B cell (primary cell): ENCODE results near the gene RBM19. TPM values are rescaled to one million over a fixed set of nuclear protein-coding genes. Genes with fewer than 3 reads are reported as not detected.

Experiments
- ATAC-seq: fragments of 200-7000 bp; cut with Tn5 transposase; one replicate; pipeline ENCODE4 v1.10.0; 2021; ENCODE audit warnings: low read depth, mild to moderate bottlenecking, moderate number of reproducible peaks, moderate library complexity
- CTCF ChIA-PET: fragments of 350-600 bp; sonication (Branson Sonifier 250); formaldehyde crosslinking; loops from one replicate; lab custom pipeline; 2021; ENCODE audit warnings: antibody characterized with exemption, inconsistent platforms; lab: Charles Lee
- POLR2A ChIA-PET: fragments of 350-600 bp; sonication (Branson Sonifier 250); formaldehyde crosslinking; loops from one replicate; lab custom pipeline; 2021; ENCODE audit warnings: antibody characterized with exemption; lab: Charles Lee
- DNase-seq: peaks from one replicate; pipeline ENCODE4 v3.0.0; 2013
- H2AFZ ChIP-seq: 2 replicates; pipeline ENCODE4 v1.6.1; 2012; ENCODE audit warnings: mild to moderate bottlenecking, low read depth, low read length; ENCODE audit not compliant: insufficient read depth, poor library complexity, severe bottlenecking
- H3K27ac ChIP-seq, 2 donors: 1 replicate in 1 of 2; 2 replicates in 1 of 2; pipeline ENCODE4 v1.5.1; 2012 to 2013; ENCODE audit warnings: low read length in 2 of 2, mild to moderate bottlenecking in 2 of 2, moderate library complexity in 1 of 2
- H3K27me3 ChIP-seq, 4 experiments: fragments of 200-600 bp in 1 of 4; sonication (generic) in 1 of 4; replicated peaks in 1 of 4; 1 replicate in 2 of 4; 2 replicates in 2 of 4; pipeline versions ENCODE4 v1.6.1 to v1.7.0; 2013 to 2016; ENCODE audit warnings: low read length in 3 of 4, mild to moderate bottlenecking in 2 of 4, mixed read lengths in 1 of 4, moderate library complexity in 1 of 4; ENCODE audit not compliant: insufficient read depth in 4 of 4, control insufficient read depth in 3 of 4; ENCODE audit errors: control extremely low read depth in 1 of 4
- H3K36me3 ChIP-seq, 2 experiments: replicated peaks in 1 of 2; 1 replicate in 1 of 2; 2 replicates in 1 of 2; pipeline versions ENCODE4 v1.6.1 to v1.7.1; 2013; ENCODE audit warnings: low read length in 1 of 2; ENCODE audit not compliant: insufficient read depth in 2 of 2, control insufficient read depth in 1 of 2; ENCODE audit errors: control extremely low read depth in 1 of 2, extremely low read depth in 1 of 2
- H3K4me1 ChIP-seq, 2 donors: fragments of 200-600 bp in 1 of 2; sonication (generic) in 1 of 2; 1 replicate in 1 of 2; 2 replicates in 1 of 2; pipeline versions ENCODE4 v1.5.1 to v1.6.1; 2013 to 2017; ENCODE audit warnings: low read length in 2 of 2; ENCODE audit not compliant: control insufficient read depth in 2 of 2, insufficient read depth in 2 of 2
- H3K4me2 ChIP-seq: replicated peaks from 2 replicates; pipeline ENCODE3; 2012; ENCODE audit warnings: mild to moderate bottlenecking, low read depth, low read length; ENCODE audit not compliant: poor library complexity, severe bottlenecking
- H3K4me3 ChIP-seq, 5 experiments: fragments of 200-600 bp in 1 of 5; sonication (generic) in 1 of 5; 1 replicate in 3 of 5; 2 replicates in 2 of 5; pipeline versions ENCODE4 v1.5.1 to v1.7.0; 2011 to 2016; ENCODE audit warnings: low read length in 4 of 5, mild to moderate bottlenecking in 4 of 5, low read depth in 2 of 5, control low read depth in 1 of 5, moderate library complexity in 1 of 5; ENCODE audit not compliant: insufficient read depth in 1 of 5; ENCODE audit errors: control extremely low read depth in 1 of 5, extremely low read depth in 1 of 5
- H3K79me2 ChIP-seq: fragments of 200-600 bp; sonication (generic); one replicate; pipeline ENCODE4 v1.6.0; 2016; ENCODE audit warnings: low read length; ENCODE audit not compliant: control insufficient read depth, insufficient read depth
- H3K9ac ChIP-seq: fragments of 200-600 bp; sonication (generic); 2 replicates; pipeline ENCODE4 v1.6.1; 2017; ENCODE audit warnings: mild to moderate bottlenecking, low read length, moderate library complexity
- H3K9me3 ChIP-seq, 3 donors: one replicate each; pipeline versions ENCODE4 v1.6.1 to v1.7.1; 2013; ENCODE audit warnings: low read length in 2 of 3; ENCODE audit not compliant: control insufficient read depth in 2 of 3, insufficient read depth in 1 of 3; ENCODE audit errors: control extremely low read depth in 1 of 3
- H4K20me1 ChIP-seq: 2 replicates; pipeline ENCODE4 v1.6.0; 2012; ENCODE audit warnings: mild to moderate bottlenecking, low read length; ENCODE audit not compliant: insufficient read depth, control insufficient read depth, poor library complexity, severe bottlenecking
- H3K27ac Mint-ChIP-seq: one replicate; pipeline ENCODE4 v1.8.0; 2021; ENCODE audit warnings: mixed read lengths
- H3K27me3 Mint-ChIP-seq: one replicate; pipeline ENCODE4 v1.8.0; 2021; ENCODE audit warnings: mixed read lengths
- H3K4me1 Mint-ChIP-seq: one replicate; pipeline ENCODE4 v1.8.0; 2021; ENCODE audit warnings: mixed read lengths
- H3K4me3 Mint-ChIP-seq: one replicate; pipeline ENCODE4 v1.8.0; 2021; ENCODE audit warnings: mixed read lengths
- H3K9me3 Mint-ChIP-seq: one replicate; pipeline ENCODE4 v1.8.0; 2022; ENCODE audit warnings: mixed read lengths; ENCODE audit not compliant: insufficient read depth
- EZH2 ChIP-seq: IDR thresholded peaks from 2 replicates; pipeline ENCODE4 v1.6.1; 2012; ENCODE audit warnings: borderline replicate concordance, low read depth, mild to moderate bottlenecking, moderate library complexity, low read length; ENCODE audit not compliant: insufficient read depth, poor library complexity, severe bottlenecking
- WGBS: methylation state at CpG from one replicate; pipeline ENCODE4 v1.1.5; 2013; ENCODE audit warnings: missing lambda C conversion rate; ENCODE audit not compliant: insufficient coverage; 5-methylcytosine and 5-hydroxymethylcytosine counted together
- intact Hi-C: fragments of 100-400 bp; cut with micrococcal nuclease; formaldehyde crosslinking; loops from one replicate; pipeline ENCODE4 v1.10.0; 2022
- polyA plus RNA-seq: library from polyadenylated mRNA; depleted of rRNA; stranded (reverse); fragments of >200 nt; gene quantifications from 2 replicates; pipeline ENCODE4 v1.2.3, GENCODE V29; 2012
- total RNA-seq, 2 donors: library from RNA; stranded (reverse); fragments of 120-200 nt in 1 of 2; gene quantifications; 1 replicate in 1 of 2; 2 replicates in 1 of 2; pipeline versions ENCODE4 v1.2.3 to v1.2.4, GENCODE V29; 2013 to 2022
- TF ChIP-seq, protein P1 (sequence below): fragments of 200-600 bp; IDR thresholded peaks from one replicate; pipeline ENCODE4 v1.8.0; 2022; ENCODE audit warnings: antibody characterized with exemption, mild to moderate bottlenecking

RBM19 gene
- total and polyA plus RNA-seq, 2 donors (not counting 1 experiment from before 2014, with no cell fraction given): 43.1 to 90.0 TPM

DNA sequence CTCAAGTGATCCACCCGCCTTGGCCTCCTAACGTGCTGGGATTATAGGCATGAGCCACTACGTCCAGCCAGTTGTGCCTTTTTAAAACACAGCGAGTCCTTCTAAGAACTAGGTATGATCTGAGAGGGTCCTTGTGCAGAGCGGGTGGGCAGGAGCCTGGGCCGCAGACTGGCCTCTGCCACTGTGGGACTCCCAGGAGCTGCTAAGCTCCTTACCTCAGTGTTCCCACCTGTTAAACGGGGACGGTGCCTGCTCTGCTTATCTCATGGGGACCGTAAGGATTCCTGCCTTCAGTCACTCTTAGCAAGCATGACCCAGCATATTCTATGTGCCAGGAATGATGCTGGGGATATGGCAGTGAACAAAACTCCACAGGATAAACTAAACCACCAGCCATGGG lies 136.9 kb downstream of the RBM19 start:
- H3K27ac ChIP-seq: no peak overlapping the region
- no peaks in the 10 kb centered on the region for H3K9me3 ChIP-seq
- no peak for TF ChIP-seq EZH2
- TF ChIP-seq, protein P1, sequence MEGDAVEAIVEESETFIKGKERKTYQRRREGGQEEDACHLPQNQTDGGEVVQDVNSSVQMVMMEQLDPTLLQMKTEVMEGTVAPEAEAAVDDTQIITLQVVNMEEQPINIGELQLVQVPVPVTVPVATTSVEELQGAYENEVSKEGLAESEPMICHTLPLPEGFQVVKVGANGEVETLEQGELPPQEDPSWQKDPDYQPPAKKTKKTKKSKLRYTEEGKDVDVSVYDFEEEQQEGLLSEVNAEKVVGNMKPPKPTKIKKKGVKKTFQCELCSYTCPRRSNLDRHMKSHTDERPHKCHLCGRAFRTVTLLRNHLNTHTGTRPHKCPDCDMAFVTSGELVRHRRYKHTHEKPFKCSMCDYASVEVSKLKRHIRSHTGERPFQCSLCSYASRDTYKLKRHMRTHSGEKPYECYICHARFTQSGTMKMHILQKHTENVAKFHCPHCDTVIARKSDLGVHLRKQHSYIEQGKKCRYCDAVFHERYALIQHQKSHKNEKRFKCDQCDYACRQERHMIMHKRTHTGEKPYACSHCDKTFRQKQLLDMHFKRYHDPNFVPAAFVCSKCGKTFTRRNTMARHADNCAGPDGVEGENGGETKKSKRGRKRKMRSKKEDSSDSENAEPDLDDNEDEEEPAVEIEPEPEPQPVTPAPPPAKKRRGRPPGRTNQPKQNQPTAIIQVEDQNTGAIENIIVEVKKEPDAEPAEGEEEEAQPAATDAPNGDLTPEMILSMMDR: no peak
- peaks cover 0 to 5% of the 10 kb centered on the region in 2 experiments for H3K36me3 ChIP-seq
- no peak for DNase-seq
- no peak overlapping the region for H3K4me3 ChIP-seq
- H3K27ac Mint-ChIP-seq: no peak overlapping the region
- no peak for ATAC-seq
- peaks cover 7% of the 10 kb centered on the region for H3K4me1 Mint-ChIP-seq
- H3K27me3 Mint-ChIP-seq: no peaks in the 10 kb centered on the region
- no peaks in the 10 kb centered on the region for H3K9me3 Mint-ChIP-seq
- H3K9ac ChIP-seq: no peak overlapping the region
- ChIA-PET POLR2A (no interaction called here), CTCF (no interaction called here)
- peaks cover 0 to 7% of the 10 kb centered on the region in 2 donors for H3K4me1 ChIP-seq
- H3K4me3 Mint-ChIP-seq: no peak overlapping the region
- H3K4me2 ChIP-seq: no peak overlapping the region
- H2AFZ ChIP-seq: no peak overlapping the region
- no peaks in the 10 kb centered on the region for H3K27me3 ChIP-seq
- intact Hi-C loops: no loop called here
- WGBS: 96% methylated on average over 5 of the region's 9 CpGs
- no peaks in the 10 kb centered on the region for H3K79me2 ChIP-seq
- no peaks in the 10 kb centered on the region for H4K20me1 ChIP-seq

DNA sequence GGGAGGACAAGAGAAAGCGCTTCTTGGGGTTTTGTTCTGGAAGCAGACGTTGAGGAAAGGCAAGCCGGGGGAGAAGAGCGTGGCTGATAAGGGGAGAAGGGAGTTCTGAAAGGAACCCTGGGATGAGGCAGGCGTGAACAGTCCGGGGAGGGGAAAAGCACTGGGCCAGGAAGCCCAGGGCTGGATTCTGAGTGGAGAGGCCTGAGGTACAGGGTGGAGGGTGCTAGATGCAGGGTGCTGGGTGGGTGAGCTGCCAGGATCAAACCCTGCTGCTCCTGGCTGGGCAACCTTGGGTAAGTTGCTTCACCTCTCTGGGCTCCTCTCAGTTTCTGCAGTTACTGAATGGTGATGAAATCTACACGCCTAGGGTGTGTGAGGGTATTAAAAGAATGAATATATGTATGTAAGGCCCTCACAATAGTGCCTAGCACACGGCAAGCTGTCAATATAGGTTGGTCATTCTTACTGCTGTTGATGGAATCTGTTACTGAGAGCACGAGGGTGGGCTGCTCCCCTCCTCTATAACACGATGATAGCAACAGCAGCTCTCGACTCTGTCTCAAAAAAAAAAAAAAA lies 138.5 kb downstream of the RBM19 start:
- no peaks in the 10 kb centered on the region for H3K27me3 ChIP-seq
- Mint-ChIP-seq H3K27ac (no peak overlapping the region), H3K4me3 (no peak overlapping the region), H3K4me1 (no peaks in the 10 kb centered on the region), H3K27me3 (no peaks in the 10 kb centered on the region), H3K9me3 (no peaks in the 10 kb centered on the region)
- no peak overlapping the region for H3K27ac ChIP-seq
- no peaks in the 10 kb centered on the region for H4K20me1 ChIP-seq
- H3K36me3 ChIP-seq: peaks cover 0 to 11% of the 10 kb centered on the region in 2 experiments
- H2AFZ ChIP-seq: no peak overlapping the region
- no peak overlapping the region for H3K4me3 ChIP-seq
- H3K4me2 ChIP-seq: no peak overlapping the region
- WGBS: over 99% methylated on average over 8 of the region's 11 CpGs
- no peaks in the 10 kb centered on the region for H3K4me1 ChIP-seq
- no peaks in the 10 kb centered on the region for H3K79me2 ChIP-seq
- H3K9ac ChIP-seq: no peak overlapping the region
- POLR2A ChIA-PET: no interaction called here
- CTCF ChIA-PET: no interaction called here
- no peaks in the 10 kb centered on the region for H3K9me3 ChIP-seq
- TF ChIP-seq, protein P1: no peak
- TF ChIP-seq EZH2: no peak
- ATAC-seq (no peak), DNase-seq (no peak)
- intact Hi-C loops: no loop called here
